ENCODE results near the gene IL20RB.

GRCh38 chr3:136989781-136990524, 32.2 kb downstream of the IL20RB start:
- TF ChIP-seq CTCF (IDR thresholded peaks at IDR 0.05) (no peak), POLR2AphosphoS5 (IDR thresholded peaks at IDR 0.05) (no peak), POLR2A (IDR thresholded peaks at IDR 0.05) (no peak)
